ENCODE data around the gene HES5. TPM values are rescaled to one million over a fixed set of nuclear protein-coding genes. Genes with fewer than 3 reads are reported as not detected.

Gene HES5
- total and polyA plus RNA-seq, 2 of the 13 experiments (the other 11 are each of a cell fraction or from before 2014, with no cell fraction given) = not detected

- TF ChIP-seq KIAA2018 (CRISPR knock-in tag; IDR thresholded peaks at IDR 0.05; ENCODE audit: borderline replicate concordance) = no peak
- TF ChIP-seq DRAP1 (CRISPR knock-in tag; IDR thresholded peaks at IDR 0.05) = peak; percentile 81
- TF ChIP-seq ZNF878 (CRISPR knock-in tag; IDR thresholded peaks at IDR 0.05) = peak; percentile 49; the same call in 1 of the 2 replicates
- TF ChIP-seq RARA (CRISPR knock-in tag; IDR thresholded peaks at IDR 0.05) = peak; percentile 87
- 0 out of 2 replicates have a peak, but pooled peaks have one; percentile 40 for TF ChIP-seq TFAP4 (IDR thresholded peaks at IDR 0.05; ENCODE audit: borderline replicate concordance, low read depth)
- TF ChIP-seq KDM6A (CRISPR knock-in tag; IDR thresholded peaks at IDR 0.05; ENCODE audit: low read depth) = peak; percentile 72
- no peak for TF ChIP-seq ARID3A (IDR thresholded peaks at IDR 0.05; ENCODE audit: low read depth, low read length)
- no peak for TF ChIP-seq ZNF337 (CRISPR knock-in tag; IDR thresholded peaks at IDR 0.05; ENCODE audit: borderline replicate concordance, low read depth)
- TF ChIP-seq HNRNPL (IDR thresholded peaks at IDR 0.05; ENCODE audit: low read depth, low read length) = 0 out of 2 replicates have a peak, but pooled peaks have one; percentile 59
- peak; percentile 59; the same call in 1 of the 2 replicates for TF ChIP-seq HIVEP1 (CRISPR knock-in tag; IDR thresholded peaks at IDR 0.05)
- TF ChIP-seq ZNF800 (CRISPR knock-in tag; IDR thresholded peaks at IDR 0.05) = 0 out of 2 replicates have a peak, but pooled peaks have one; percentile 64
- 0 out of 2 replicates have a peak, but pooled peaks have one; percentile 29 for TF ChIP-seq SIN3A (IDR thresholded peaks at IDR 0.05; ENCODE audit: borderline replicate concordance, low read depth, low read length)
- no peak for TF ChIP-seq RFXAP (CRISPR knock-in tag; IDR thresholded peaks at IDR 0.05; ENCODE audit: borderline replicate concordance)
- peak; percentile 55; the same call in 1 of the 2 replicates for TF ChIP-seq ZBTB7B (CRISPR knock-in tag; IDR thresholded peaks at IDR 0.05)
- TF ChIP-seq PPARG (CRISPR knock-in tag; conservative IDR thresholded peaks at IDR 0.05) = no peak
Measured at GRCh38 chr1:2575801-2576663, 46.0 kb upstream of the HES5 start (continued).

Data from HepG2 (cell line).